ENCODE results near the gene TAGLN3.

GRCh38 chr3:111980716-111981456 is 17.8 kb upstream of the TAGLN3 start:
- TF ChIP-seq, protein P1, sequence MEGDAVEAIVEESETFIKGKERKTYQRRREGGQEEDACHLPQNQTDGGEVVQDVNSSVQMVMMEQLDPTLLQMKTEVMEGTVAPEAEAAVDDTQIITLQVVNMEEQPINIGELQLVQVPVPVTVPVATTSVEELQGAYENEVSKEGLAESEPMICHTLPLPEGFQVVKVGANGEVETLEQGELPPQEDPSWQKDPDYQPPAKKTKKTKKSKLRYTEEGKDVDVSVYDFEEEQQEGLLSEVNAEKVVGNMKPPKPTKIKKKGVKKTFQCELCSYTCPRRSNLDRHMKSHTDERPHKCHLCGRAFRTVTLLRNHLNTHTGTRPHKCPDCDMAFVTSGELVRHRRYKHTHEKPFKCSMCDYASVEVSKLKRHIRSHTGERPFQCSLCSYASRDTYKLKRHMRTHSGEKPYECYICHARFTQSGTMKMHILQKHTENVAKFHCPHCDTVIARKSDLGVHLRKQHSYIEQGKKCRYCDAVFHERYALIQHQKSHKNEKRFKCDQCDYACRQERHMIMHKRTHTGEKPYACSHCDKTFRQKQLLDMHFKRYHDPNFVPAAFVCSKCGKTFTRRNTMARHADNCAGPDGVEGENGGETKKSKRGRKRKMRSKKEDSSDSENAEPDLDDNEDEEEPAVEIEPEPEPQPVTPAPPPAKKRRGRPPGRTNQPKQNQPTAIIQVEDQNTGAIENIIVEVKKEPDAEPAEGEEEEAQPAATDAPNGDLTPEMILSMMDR (IDR thresholded peaks at IDR 0.05), result no peak
- TF ChIP-seq POLR2AphosphoS5 (IDR thresholded peaks at IDR 0.05) (no peak), POLR2A (IDR thresholded peaks at IDR 0.05) (no peak)
